AG04450 (cell line): ENCODE data around the gene RNF152. TPM values are rescaled to one million over a fixed set of nuclear protein-coding genes. Genes with fewer than 3 reads are reported as not detected.

Experiments used
- CTCF ChIA-PET: fragments of 300-600, 350-600 bp; formaldehyde crosslinking; extraction: SDS; loops from one replicate; lab custom pipeline; 2022; ENCODE audit warnings: antibody characterized with exemption, inconsistent platforms; lab: Charles Lee
- POLR2A ChIA-PET: fragments of 350-600 bp; formaldehyde crosslinking; extraction: SDS; loops from one replicate; lab custom pipeline; 2021; ENCODE audit warnings: antibody characterized with exemption, inconsistent platforms; lab: Yijun Ruan, JAX
- DNase-seq: peaks from one replicate; pipeline ENCODE4 v3.0.0-alpha.2; 2011; ENCODE audit warnings: low read depth, low spot score
- H3K27ac ChIP-seq: one replicate; pipeline ENCODE4 v1.5.1; 2012; ENCODE audit warnings: low read depth, low read length, control low read depth
- H3K27me3 ChIP-seq: one replicate; pipeline ENCODE4 v1.6.0; 2012; ENCODE audit warnings: low read length; ENCODE audit not compliant: control insufficient read depth, insufficient read depth
- H3K4me3 ChIP-seq: 2 replicates; pipeline ENCODE4 v1.5.1; 2011; ENCODE audit warnings: mild to moderate bottlenecking, low read depth, low read length, control low read depth
- H3K9me3 ChIP-seq: 2 replicates; pipeline ENCODE4 v1.5.1; 2012; ENCODE audit warnings: low read length; ENCODE audit not compliant: control insufficient read depth, insufficient read depth
- CTCF ChIP-seq: IDR thresholded peaks from 2 replicates; pipeline ENCODE4 v1.5.1; 2011; ENCODE audit warnings: low read depth, low read length, control low read depth, inconsistent platforms
- polyA plus RNA-seq: library from polyadenylated mRNA; depleted of rRNA; stranded (reverse); fragments of >200 nt; gene quantifications from 2 replicates; pipeline ENCODE4 v1.2.3, GENCODE V29; 2011

The RNF152 gene
- polyA plus RNA-seq, 1 experiment = 5.0 TPM

- ChIA-PET POLR2A (no interaction called here), CTCF (interaction anchor here (0.6 kb wide), 1 partner anchor 14 kb away, joined by 3 read pairs; no protein-coding TSS in a partner anchor)
- DNase-seq = no peak
- TF ChIP-seq CTCF = no peak
- no peaks in the 10 kb centered on the region for H3K27me3 ChIP-seq
- no peak overlapping the region for H3K27ac ChIP-seq
- peaks cover 5% of the 10 kb centered on the region; the same call in 1 of the 2 replicates for H3K9me3 ChIP-seq
- no peak overlapping the region for H3K4me3 ChIP-seq
Measured at GRCh38 chr18:61838521-61838920, 54.3 kb downstream of the RNF152 start.

GRCh38 chr18:61833978-61834377, 58.8 kb downstream of the RNF152 start:
- Histone ChIP-seq H3K4me3 (no peak overlapping the region), H3K27ac (no peak overlapping the region), H3K27me3 (no peaks in the 10 kb centered on the region), H3K9me3 (peaks cover 5% of the 10 kb centered on the region)
- ChIA-PET CTCF (interaction anchor here (0.9 to 1.3 kb wide), 2 partner anchors 67 to 297 kb away, joined by 3 to 4 read pairs; no protein-coding TSS in a partner anchor), POLR2A (interaction anchor here (1.3 kb wide), 1 partner anchor 60 kb away, joined by 6 read pairs; no protein-coding TSS in a partner anchor)
- TF ChIP-seq CTCF = no peak
- DNase-seq = no peak

GRCh38 chr18:61833387-61833786, 59.4 kb downstream of the RNF152 start:
- Histone ChIP-seq H3K9me3 (peaks cover 5% of the 10 kb centered on the region), H3K27me3 (no peaks in the 10 kb centered on the region), H3K4me3 (no peak overlapping the region), H3K27ac (no peak overlapping the region)
- ChIA-PET CTCF (interaction anchor here (0.9 to 1.3 kb wide), 2 partner anchors 67 to 298 kb away, joined by 3 to 4 read pairs; no protein-coding TSS in a partner anchor), POLR2A (interaction anchor here (1.0 to 1.3 kb wide), 2 partner anchors 21 to 60 kb away, joined by 3 to 6 read pairs; no protein-coding TSS in a partner anchor)
- no peak for DNase-seq
- no peak for TF ChIP-seq CTCF

GRCh38 chr18:61832858-61833257, 59.9 kb downstream of the RNF152 start:
- Histone ChIP-seq H3K4me3 (no peak overlapping the region), H3K9me3 (peaks cover 5% of the 10 kb centered on the region), H3K27me3 (no peaks in the 10 kb centered on the region), H3K27ac (no peak overlapping the region)
- TF ChIP-seq CTCF = no peak
- ChIA-PET POLR2A (interaction anchor here (1.0 to 1.3 kb wide), 2 partner anchors 22 to 61 kb away, joined by 3 to 6 read pairs; no protein-coding TSS in a partner anchor), CTCF (interaction anchor here (1.3 kb wide), 1 partner anchor 68 kb away, joined by 4 read pairs; no protein-coding TSS in a partner anchor)
- no peak for DNase-seq

GRCh38 chr18:61831071-61831470, 61.7 kb downstream of the RNF152 start:
- Histone ChIP-seq H3K9me3 (peaks cover 1% of the 10 kb centered on the region), H3K4me3 (no peak overlapping the region), H3K27me3 (no peaks in the 10 kb centered on the region), H3K27ac (no peak overlapping the region)
- DNase-seq = no peak
- TF ChIP-seq CTCF = no peak
- ChIA-PET CTCF (interaction anchor here (1.4 kb wide), 1 partner anchor 249 kb away, joined by 7 read pairs; no protein-coding TSS in a partner anchor), POLR2A (no interaction called here)
